Coronary artery (tissue), 2 donors: ENCODE data around the gene LIPI.

Experiments
- DNase-seq: peaks from one replicate; pipeline ENCODE4 v3.0.0-alpha.2; 2017; ENCODE audit warnings: low spot score
- H3K27ac ChIP-seq, 2 donors: fragments of 200-600 bp; sonication (generic); one replicate each; pipeline ENCODE4 v1.5.1; 2016 to 2019
- H3K4me3 ChIP-seq: fragments of 200-600 bp; sonication (generic); 2 replicates; pipeline ENCODE4 v1.5.1; 2016; ENCODE audit warnings: mild to moderate bottlenecking, moderate library complexity
- CTCF ChIP-seq: fragments of 200-600 bp; sonication (generic); IDR thresholded peaks from one replicate; pipeline ENCODE4 v1.5.1; 2019; ENCODE audit warnings: antibody characterized with exemption

The LIPI gene

GRCh38 chr21:14243461-14243860 is 32.7 kb upstream of the LIPI start:
- Histone ChIP-seq H3K27ac (no peak overlapping the region), H3K4me3 (no peak overlapping the region)
- no peak for TF ChIP-seq CTCF
- no peak for DNase-seq

- Histone ChIP-seq H3K27ac (no peak overlapping the region), H3K4me3 (no peak overlapping the region)
- DNase-seq: no peak
- no peak for TF ChIP-seq CTCF
Measured at GRCh38 chr21:14241297-14241696, 30.5 kb upstream of the LIPI start.

- H3K4me3 ChIP-seq: no peak overlapping the region
- DNase-seq: no peak
- no peak for TF ChIP-seq CTCF
- H3K27ac ChIP-seq: no peak overlapping the region
Measured at GRCh38 chr21:14239281-14239680, 28.5 kb upstream of the LIPI start.

- no peak for DNase-seq
- TF ChIP-seq CTCF: no peak
- Histone ChIP-seq H3K4me3 (no peak overlapping the region), H3K27ac (no peak overlapping the region)
Measured at GRCh38 chr21:14236180-14236579, 25.4 kb upstream of the LIPI start.

GRCh38 chr21:14235101-14235500 is 24.3 kb upstream of the LIPI start:
- Histone ChIP-seq H3K27ac (no peak overlapping the region), H3K4me3 (no peak overlapping the region)
- no peak for TF ChIP-seq CTCF
- no peak for DNase-seq

GRCh38 chr21:14229399-14229798 is 18.6 kb upstream of the LIPI start:
- DNase-seq: no peak
- no peak overlapping the region for H3K4me3 ChIP-seq
- no peak for TF ChIP-seq CTCF
- H3K27ac ChIP-seq: no peak overlapping the region

- H3K4me3 ChIP-seq: no peak overlapping the region
- TF ChIP-seq CTCF: no peak
Measured at GRCh38 chr21:14223365-14223764, 12.6 kb upstream of the LIPI start.

More at GRCh38 chr21:14223365-14223764, 12.6 kb upstream of the LIPI start:
- no peak for DNase-seq
- H3K27ac ChIP-seq: no peak overlapping the region
